ENCODE results near the gene COPS3.
"Not testable (repeated sequence)": the region's sequence is repeated elsewhere in the genome, so short reads cannot be mapped to it uniquely, and the experiment has no call there.

COPS3 gene

GRCh38 chr17:17301659-17302058 is 20.6 kb upstream of the COPS3 start:
- DNase-seq (ENCODE audit: low spot score), result not testable (repeated sequence)

GRCh38 chr17:17300624-17301568 is 19.9 kb upstream of the COPS3 start:
- peak; percentile 35 for DNase-seq (ENCODE audit: low spot score)

GRCh38 chr17:17298108-17298507 is 17.1 kb upstream of the COPS3 start:
- DNase-seq (ENCODE audit: low spot score), result no peak

GRCh38 chr17:17297217-17297616 is 16.2 kb upstream of the COPS3 start:
- DNase-seq (ENCODE audit: low spot score), result no peak

GRCh38 chr17:17295141-17295540 is 14.1 kb upstream of the COPS3 start:
- DNase-seq (ENCODE audit: low spot score), result no peak

- no peak for DNase-seq (ENCODE audit: low spot score)
Observed at GRCh38 chr17:17289701-17290100, 8.7 kb upstream of the COPS3 start.

- no peak for DNase-seq (ENCODE audit: low spot score)
Observed at GRCh38 chr17:17289086-17289485, 8.0 kb upstream of the COPS3 start.

- no peak for DNase-seq (ENCODE audit: low spot score)
Observed at GRCh38 chr17:17285951-17286350, 4.9 kb upstream of the COPS3 start.

- no peak for DNase-seq (ENCODE audit: low spot score)
Observed at GRCh38 chr17:17279316-17279715, 1.7 kb downstream of the COPS3 start.

GRCh38 chr17:17277431-17277830 is 3.6 kb downstream of the COPS3 start:
- DNase-seq (ENCODE audit: low spot score), result not testable (repeated sequence)

- DNase-seq (ENCODE audit: low spot score), result no peak
Observed at GRCh38 chr17:17275971-17276370, 5.1 kb downstream of the COPS3 start.

- DNase-seq (ENCODE audit: low spot score), result peak; percentile 24
Observed at GRCh38 chr17:17269926-17270773, 10.9 kb downstream of the COPS3 start.

- no peak for DNase-seq (ENCODE audit: low spot score)
Observed at GRCh38 chr17:17264430-17264829, 16.6 kb downstream of the COPS3 start.

- DNase-seq (ENCODE audit: low spot score), result no peak
Observed at GRCh38 chr17:17258998-17259397, 22.0 kb downstream of the COPS3 start.

- no peak for DNase-seq (ENCODE audit: low spot score)
Observed at GRCh38 chr17:17258011-17258410, 23.0 kb downstream of the COPS3 start.

GRCh38 chr17:17256316-17256715 is 24.7 kb downstream of the COPS3 start:
- DNase-seq (ENCODE audit: low spot score), result no peak

GRCh38 chr17:17255689-17256088 is 25.4 kb downstream of the COPS3 start:
- DNase-seq (ENCODE audit: low spot score), result not testable (repeated sequence)

- no peak for DNase-seq (ENCODE audit: low spot score)
Observed at GRCh38 chr17:17254036-17254435, 27.0 kb downstream of the COPS3 start.

- no peak for DNase-seq (ENCODE audit: low spot score)
Observed at GRCh38 chr17:17253406-17253805, 27.6 kb downstream of the COPS3 start.

- DNase-seq (ENCODE audit: low spot score), result no peak
Observed at GRCh38 chr17:17252149-17252661, 28.8 kb downstream of the COPS3 start.

- DNase-seq (ENCODE audit: low spot score), result no peak
Observed at GRCh38 chr17:17246879-17247278, 34.2 kb downstream of the COPS3 start.

GRCh38 chr17:17243163-17243562 is 37.9 kb downstream of the COPS3 start:
- DNase-seq (ENCODE audit: low spot score), result no peak

- no peak for DNase-seq (ENCODE audit: low spot score)
Observed at GRCh38 chr17:17242246-17242645, 38.8 kb downstream of the COPS3 start.

Measured in NAMALWA (cell line).